WTC11 (cell line): ENCODE data around the gene SBF1. TPM values are rescaled to one million over a fixed set of nuclear protein-coding genes. Genes with fewer than 3 reads are reported as not detected.

ENCODE experiments used
- ATAC-seq: fragments of 200-7000 bp; cut with Tn5 transposase; 2 replicates; pipeline ENCODE4 v1.10.0; 2021; ENCODE audit warnings: mild to moderate bottlenecking, moderate library complexity
- CTCF ChIA-PET: fragments of 300-600 bp; sonication (Branson Sonifier 250); formaldehyde crosslinking; loops from one replicate; lab custom pipeline; 2021; ENCODE audit warnings: antibody characterized with exemption; lab: Charles Lee
- POLR2A ChIA-PET: fragments of 350-600 bp; sonication (Branson Sonifier 250); formaldehyde crosslinking; loops from one replicate; lab custom pipeline; 2021; ENCODE audit warnings: antibody characterized with exemption; lab: Charles Lee
- DNase-seq: peaks from one replicate; pipeline ENCODE4 v3.0.0; 2021; ENCODE audit warnings: low spot score
- H3K27ac Mint-ChIP-seq: 2 replicates; pipeline ENCODE4 v1.8.0; 2021; ENCODE audit warnings: mixed read lengths
- H3K27me3 Mint-ChIP-seq: 2 replicates; pipeline ENCODE4 v1.8.0; 2021; ENCODE audit warnings: low read depth, mild to moderate bottlenecking, moderate library complexity, mixed read lengths
- H3K36me3 Mint-ChIP-seq: 2 replicates; pipeline ENCODE4 v1.8.0; 2021; ENCODE audit warnings: mixed read lengths
- H3K4me1 Mint-ChIP-seq: 2 replicates; pipeline ENCODE4 v1.8.0; 2022; ENCODE audit warnings: mixed read lengths
- H3K4me3 Mint-ChIP-seq: 2 replicates; pipeline ENCODE4 v1.8.0; 2021; ENCODE audit warnings: mild to moderate bottlenecking, moderate library complexity, mixed read lengths
- H3K9me3 Mint-ChIP-seq: 2 replicates; pipeline ENCODE4 v1.8.0; 2021; ENCODE audit warnings: mixed read lengths
- CBFB ChIP-seq: sonication (generic); formaldehyde crosslinking; IDR thresholded peaks from 2 replicates; pipeline ENCODE4 v1.8.1; 2022; ENCODE audit warnings: mild to moderate bottlenecking, low read depth, missing genetic modification reagents
- E2F1 ChIP-seq: sonication (generic); formaldehyde crosslinking; IDR thresholded peaks from 2 replicates; pipeline ENCODE4 v1.8.0; 2022; ENCODE audit warnings: mild to moderate bottlenecking, missing genetic modification reagents
- FOXK1 ChIP-seq: sonication (generic); formaldehyde crosslinking; IDR thresholded peaks from 2 replicates; pipeline ENCODE4 v1.8.0; 2022; ENCODE audit warnings: mild to moderate bottlenecking, moderate library complexity, missing genetic modification reagents
- GTF2I ChIP-seq: fragments of 250-450 bp; sonication (Bioruptor Pico); conservative IDR thresholded peaks from 2 replicates; pipeline ENCODE4 v1.4.0; 2021; ENCODE audit warnings: mild to moderate bottlenecking
- IRF2 ChIP-seq: sonication (generic); formaldehyde crosslinking; IDR thresholded peaks from 2 replicates; pipeline ENCODE4 v1.8.0; 2022; ENCODE audit warnings: low read depth, missing genetic modification reagents, borderline replicate concordance
- JUN ChIP-seq: sonication (generic); formaldehyde crosslinking; IDR thresholded peaks from 2 replicates; pipeline ENCODE4 v1.8.0; 2023; ENCODE audit warnings: mild to moderate bottlenecking, missing genetic modification reagents
- KAT7 ChIP-seq: sonication (generic); formaldehyde crosslinking; IDR thresholded peaks from 2 replicates; pipeline ENCODE4 v1.8.1; 2023; ENCODE audit warnings: missing genetic modification reagents, mild to moderate bottlenecking, borderline replicate concordance
- OVOL2 ChIP-seq: fragments of 250-450 bp; sonication (Bioruptor Pico); IDR thresholded peaks from 2 replicates; pipeline ENCODE4 v1.9.0; 2021; ENCODE audit warnings: mild to moderate bottlenecking, borderline replicate concordance
- PRDM15 ChIP-seq: sonication (generic); formaldehyde crosslinking; IDR thresholded peaks from 2 replicates; pipeline ENCODE4 v1.8.0; 2022; ENCODE audit warnings: missing genetic modification reagents
- ZNF232 ChIP-seq: sonication (generic); formaldehyde crosslinking; IDR thresholded peaks from 2 replicates; pipeline ENCODE4 v1.8.0; 2022; ENCODE audit warnings: mild to moderate bottlenecking, missing genetic modification reagents
- ZNF263 ChIP-seq: sonication (generic); formaldehyde crosslinking; IDR thresholded peaks from 2 replicates; pipeline ENCODE4 v1.8.1; 2022; ENCODE audit warnings: low read depth, mild to moderate bottlenecking, moderate library complexity, missing genetic modification reagents
- ZNF532 ChIP-seq: fragments of 250-450 bp; sonication (Bioruptor Pico); IDR thresholded peaks from 2 replicates; pipeline ENCODE4 v1.9.0; 2021; ENCODE audit warnings: mild to moderate bottlenecking, borderline replicate concordance
- ZSCAN18 ChIP-seq: fragments of 250-450 bp; sonication (Bioruptor Pico); IDR thresholded peaks from 2 replicates; pipeline ENCODE4 v2.1.2; 2022; ENCODE audit warnings: mild to moderate bottlenecking, moderate library complexity
- total RNA-seq: library from RNA; stranded (reverse); gene quantifications from 3 replicates; pipeline ENCODE4 v1.2.3, GENCODE V29; 2021
- TF ChIP-seq, protein P1 (sequence below): sonication (generic); formaldehyde crosslinking; IDR thresholded peaks from 2 replicates; pipeline ENCODE4 v1.8.1; 2022; ENCODE audit warnings: low read depth, mild to moderate bottlenecking, moderate library complexity, missing genetic modification reagents, borderline replicate concordance
- TF ChIP-seq, protein P2 (sequence below): sonication (generic); formaldehyde crosslinking; IDR thresholded peaks from 2 replicates; pipeline ENCODE4 v1.8.0; 2022; ENCODE audit warnings: mild to moderate bottlenecking, missing genetic modification reagents
- TF ChIP-seq, protein P3 (sequence below): sonication (generic); formaldehyde crosslinking; IDR thresholded peaks from 2 replicates; pipeline ENCODE4 v1.8.0; 2023; ENCODE audit warnings: missing genetic modification reagents
- TF ChIP-seq, protein P4 (sequence below): sonication (generic); formaldehyde crosslinking; IDR thresholded peaks from 2 replicates; pipeline ENCODE4 v1.8.1; 2023; ENCODE audit warnings: mild to moderate bottlenecking, missing genetic modification reagents, moderate library complexity

SBF1 gene
- total RNA-seq, 1 experiment from 2014 or later, result 108 TPM

GRCh38 chr22:50490531-50491308, 15.9 kb upstream of the SBF1 start (continued):
- TF ChIP-seq, protein P1, sequence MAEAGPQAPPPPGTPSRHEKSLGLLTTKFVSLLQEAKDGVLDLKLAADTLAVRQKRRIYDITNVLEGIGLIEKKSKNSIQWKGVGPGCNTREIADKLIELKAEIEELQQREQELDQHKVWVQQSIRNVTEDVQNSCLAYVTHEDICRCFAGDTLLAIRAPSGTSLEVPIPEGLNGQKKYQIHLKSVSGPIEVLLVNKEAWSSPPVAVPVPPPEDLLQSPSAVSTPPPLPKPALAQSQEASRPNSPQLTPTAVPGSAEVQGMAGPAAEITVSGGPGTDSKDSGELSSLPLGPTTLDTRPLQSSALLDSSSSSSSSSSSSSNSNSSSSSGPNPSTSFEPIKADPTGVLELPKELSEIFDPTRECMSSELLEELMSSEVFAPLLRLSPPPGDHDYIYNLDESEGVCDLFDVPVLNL (CRISPR knock-in tag), result no peak
- TF ChIP-seq OVOL2 (CRISPR knock-in tag), result no peak
- TF ChIP-seq ZNF263 (CRISPR knock-in tag), result no peak
- no peak for TF ChIP-seq CBFB (CRISPR knock-in tag)
- TF ChIP-seq, protein P2, sequence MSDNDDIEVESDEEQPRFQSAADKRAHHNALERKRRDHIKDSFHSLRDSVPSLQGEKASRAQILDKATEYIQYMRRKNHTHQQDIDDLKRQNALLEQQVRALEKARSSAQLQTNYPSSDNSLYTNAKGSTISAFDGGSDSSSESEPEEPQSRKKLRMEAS, result no peak
- no peak for TF ChIP-seq JUN (CRISPR knock-in tag)
- no peak for TF ChIP-seq ZSCAN18

DNA sequence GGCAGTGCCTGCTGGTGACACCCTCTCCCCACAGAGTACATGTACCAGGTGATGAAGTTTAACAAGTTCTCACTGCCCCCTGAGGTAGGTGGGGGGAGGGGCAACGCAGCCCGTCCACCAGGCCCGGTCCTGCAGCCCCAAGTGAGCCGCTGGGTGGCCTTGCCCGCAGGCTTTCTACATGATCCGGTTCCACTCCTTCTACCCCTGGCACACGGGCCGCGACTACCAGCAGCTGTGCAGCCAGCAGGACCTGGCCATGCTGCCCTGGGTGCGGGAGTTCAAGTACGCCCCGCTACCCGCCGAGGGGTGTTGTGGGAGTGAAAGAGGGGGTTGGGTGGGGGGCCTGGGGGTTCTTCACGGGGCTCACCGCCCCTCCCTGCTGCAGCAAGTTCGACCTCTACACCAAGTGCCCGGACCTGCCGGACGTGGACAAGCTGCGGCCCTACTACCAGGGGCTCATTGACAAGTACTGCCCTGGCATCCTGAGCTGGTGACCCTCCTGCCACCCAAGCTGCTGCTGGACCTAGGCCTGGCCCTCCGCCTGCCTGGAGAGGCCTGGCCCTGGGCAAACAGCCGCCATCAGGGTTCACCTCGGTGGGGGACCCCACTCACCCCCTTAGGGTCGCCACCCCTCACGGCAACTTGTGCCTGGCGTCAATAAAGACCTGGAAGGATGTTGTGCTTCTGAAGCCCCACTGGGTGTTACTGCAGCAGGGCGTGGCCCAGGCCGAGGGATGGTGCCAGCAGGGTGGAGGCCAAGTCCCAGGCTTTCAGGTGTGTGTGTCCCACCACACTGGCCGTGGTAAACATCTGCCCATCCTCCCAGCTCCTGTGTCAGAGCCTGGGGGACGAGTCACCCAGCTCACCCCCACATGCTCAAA, 14.8 kb upstream of the SBF1 start:
- ChIA-PET POLR2A (interaction anchor here (0.6 kb wide), 1 partner anchor 166 kb away, joined by 3 read pairs; no protein-coding TSS in a partner anchor), CTCF (interaction anchor here (0.8 to 1.7 kb wide), 3 partner anchors 9 to 17 kb away, joined by 3 to 5 read pairs (median 4); no protein-coding TSS in a partner anchor)
- no peak for DNase-seq
- TF ChIP-seq, protein P3, sequence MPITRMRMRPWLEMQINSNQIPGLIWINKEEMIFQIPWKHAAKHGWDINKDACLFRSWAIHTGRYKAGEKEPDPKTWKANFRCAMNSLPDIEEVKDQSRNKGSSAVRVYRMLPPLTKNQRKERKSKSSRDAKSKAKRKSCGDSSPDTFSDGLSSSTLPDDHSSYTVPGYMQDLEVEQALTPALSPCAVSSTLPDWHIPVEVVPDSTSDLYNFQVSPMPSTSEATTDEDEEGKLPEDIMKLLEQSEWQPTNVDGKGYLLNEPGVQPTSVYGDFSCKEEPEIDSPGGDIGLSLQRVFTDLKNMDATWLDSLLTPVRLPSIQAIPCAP (CRISPR knock-in tag), result no peak
- TF ChIP-seq KAT7 (CRISPR knock-in tag) (no peak), IRF2 (no peak), ZSCAN18 (no peak), ZNF232 (CRISPR knock-in tag) (no peak), GTF2I (CRISPR knock-in tag) (no peak), E2F1 (no peak), FOXK1 (CRISPR knock-in tag) (no peak), PRDM15 (CRISPR knock-in tag) (no peak), ZNF532 (CRISPR knock-in tag) (no peak)
- TF ChIP-seq, protein P4, sequence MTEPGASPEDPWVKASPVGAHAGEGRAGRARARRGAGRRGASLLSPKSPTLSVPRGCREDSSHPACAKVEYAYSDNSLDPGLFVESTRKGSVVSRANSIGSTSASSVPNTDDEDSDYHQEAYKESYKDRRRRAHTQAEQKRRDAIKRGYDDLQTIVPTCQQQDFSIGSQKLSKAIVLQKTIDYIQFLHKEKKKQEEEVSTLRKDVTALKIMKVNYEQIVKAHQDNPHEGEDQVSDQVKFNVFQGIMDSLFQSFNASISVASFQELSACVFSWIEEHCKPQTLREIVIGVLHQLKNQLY (CRISPR knock-in tag), result no peak

More for the DNA sequence above, 14.8 kb upstream of the SBF1 start:
- no peaks in the 10 kb centered on the region for H3K9me3 Mint-ChIP-seq
- no peak overlapping the region for H3K27ac Mint-ChIP-seq
- peaks cover 4% of the 10 kb centered on the region; the same call in 1 of the 2 replicates for H3K27me3 Mint-ChIP-seq
- H3K4me3 Mint-ChIP-seq, result no peak overlapping the region
- ATAC-seq, result no peak
- no peaks in the 10 kb centered on the region for H3K36me3 Mint-ChIP-seq
- no peaks in the 10 kb centered on the region for H3K4me1 Mint-ChIP-seq
